ENCODE measurements around the gene ADPRHL1.

ADPRHL1 gene

DNA sequence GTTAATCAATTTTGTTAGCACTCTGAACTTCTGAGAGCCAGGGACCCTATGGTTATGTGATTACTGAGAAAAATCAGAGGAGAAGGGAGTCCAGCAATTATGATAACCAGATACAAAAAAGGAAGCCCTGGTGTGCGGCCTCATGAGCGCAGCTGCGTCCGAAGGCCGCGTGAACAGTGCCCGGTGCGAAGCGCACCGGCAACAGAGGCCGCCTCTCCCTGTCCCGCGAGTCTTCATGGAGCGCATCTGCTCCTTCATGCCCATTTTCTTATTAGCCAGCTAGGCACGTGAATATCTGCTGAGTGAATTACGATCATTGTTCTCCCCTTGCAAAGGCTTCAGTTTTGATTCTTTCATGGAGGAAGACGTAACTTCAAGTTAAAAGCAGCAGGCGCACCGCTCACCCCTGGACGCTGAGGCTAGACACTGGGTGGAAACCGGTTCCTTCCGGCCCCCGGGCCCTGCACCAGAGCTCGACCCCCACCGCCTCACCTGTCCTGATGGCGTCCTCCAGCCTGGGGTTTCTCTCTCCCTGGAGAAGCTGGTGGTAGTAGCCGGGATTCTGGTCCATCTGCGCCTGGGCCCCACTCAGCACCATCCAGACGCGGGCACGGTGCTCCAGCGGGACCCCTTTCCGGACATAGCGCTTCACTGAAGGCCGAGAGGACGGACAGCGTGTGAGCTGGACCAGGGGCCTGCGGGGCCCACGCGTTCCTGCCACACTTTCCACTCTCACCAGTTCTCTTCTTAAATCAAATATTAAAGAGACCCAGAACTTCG lies 98.3 kb downstream of the ADPRHL1 start:
- in situ Hi-C loops (cut with MboI; ENCODE audit: low sequenced_read_pairs), result no loop called here

DNA sequence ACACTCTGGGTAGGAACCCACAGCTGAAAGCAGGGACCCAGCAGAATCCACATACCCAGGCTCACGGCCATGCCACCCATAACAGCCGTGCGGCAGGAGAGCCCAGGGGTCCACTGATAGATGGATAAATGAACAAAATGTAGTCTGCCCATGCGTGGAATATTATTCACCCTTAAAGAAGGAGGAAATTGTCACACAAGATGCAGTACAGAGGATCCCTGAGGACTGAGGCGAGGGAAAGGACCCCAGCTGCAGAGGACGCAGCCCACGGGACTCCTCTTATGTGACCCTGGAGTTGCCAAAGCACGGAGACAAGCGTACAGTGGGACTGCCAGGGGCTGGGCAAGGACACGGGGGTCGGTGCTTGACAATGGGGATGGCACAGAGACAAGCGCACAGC lies 100.0 kb downstream of the ADPRHL1 start:
- in situ Hi-C loops (cut with MboI; ENCODE audit: low sequenced_read_pairs), result no loop called here

- in situ Hi-C loops (cut with MboI; ENCODE audit: low sequenced_read_pairs), result no loop called here
Measured at GRCh38 chr13:113351514-113352026, 101.7 kb downstream of the ADPRHL1 start.

GRCh38 chr13:113350938-113351335 lies 102.4 kb downstream of the ADPRHL1 start:
- in situ Hi-C loops (cut with MboI; ENCODE audit: low sequenced_read_pairs), result no loop called here

DNA sequence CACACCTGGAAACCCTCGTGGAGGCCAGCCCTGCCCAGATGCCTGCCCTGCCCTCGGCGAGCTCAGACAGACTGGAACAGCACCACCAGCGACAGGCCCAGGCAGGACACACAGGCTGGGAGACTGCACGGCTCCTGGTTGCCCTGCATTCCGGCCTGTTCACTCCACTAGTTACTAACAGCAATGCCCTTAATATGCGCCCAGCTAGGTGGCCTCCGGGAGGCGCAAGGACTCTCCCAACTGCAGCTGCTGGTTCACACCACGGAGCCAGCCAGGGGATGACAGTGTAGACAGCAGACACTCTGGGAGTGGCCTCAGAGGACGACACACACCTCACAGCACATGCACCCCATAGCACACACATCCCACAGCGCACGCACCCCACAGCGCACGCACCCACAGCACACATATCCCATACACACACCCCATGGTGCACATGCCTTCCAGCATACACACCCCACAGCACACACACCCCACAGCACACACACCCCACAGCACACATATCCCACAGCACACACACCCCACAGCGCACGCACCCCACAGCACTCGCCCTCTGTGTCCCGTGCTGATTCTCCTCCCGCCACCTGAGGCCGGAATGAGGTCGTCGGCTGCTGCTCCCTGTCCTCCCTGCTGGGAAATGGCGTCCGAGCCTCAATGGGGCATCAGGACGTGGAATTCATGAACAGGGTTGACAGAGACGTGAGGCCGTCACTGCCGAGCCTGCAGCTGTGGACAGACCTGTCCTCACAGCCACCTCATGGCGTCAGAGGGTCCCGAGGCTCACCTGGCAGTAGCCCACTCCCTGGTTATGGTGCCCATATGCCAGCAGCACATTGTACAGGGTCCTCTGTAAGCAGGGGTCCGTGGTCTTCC lies 103.0 kb downstream of the ADPRHL1 start:
- in situ Hi-C loops (cut with MboI; ENCODE audit: low sequenced_read_pairs), result no loop called here

Data from HL-60/S4 treated with retinoic acid at 250 ng/mL for 4 days and 3 days (cell line).